A549 (cell line): Measurements from ENCODE around the gene LUZP2. TPM values are rescaled to one million over a fixed set of nuclear protein-coding genes. Genes with fewer than 3 reads are reported as not detected.

Source experiments
- ATAC-seq, 2 experiments: fragments of 200-7000 bp in 1 of 2; fragments of >200 bp in 1 of 2; cut with Nextera tagmentation in 1 of 2; cut with Tn5 transposase in 1 of 2; 3 replicates each; pipeline versions ENCODE4 v1.8.0 to v1.9.1; 2018 to 2020; ENCODE audit warnings: mild to moderate bottlenecking in 1 of 2, moderate library complexity in 1 of 2
- CTCF ChIA-PET: fragments of 300-600 bp; sonication (Branson Sonifier 250); formaldehyde crosslinking; extraction: SDS; loops from one replicate; lab custom pipeline; 2021; ENCODE audit warnings: antibody characterized with exemption, inconsistent platforms; lab: Yijun Ruan, JAX
- POLR2A ChIA-PET: fragments of 350-600 bp; formaldehyde crosslinking; extraction: SDS; loops from one replicate; lab custom pipeline; 2021; ENCODE audit warnings: antibody characterized with exemption, inconsistent platforms; lab: Yijun Ruan, JAX
- DNase-seq, 2 experiments: peaks; one replicate each; pipeline versions ENCODE4 v3.0.0 to v3.0.0-alpha.2; 2011 to 2016; ENCODE audit warnings: low read depth in 1 of 2, low spot score in 1 of 2
- FAIRE-seq: peaks from 2 replicates; lab custom pipeline; 2011; peaks lifted over from hg19 to GRCh38; lab: Jason Lieb, UNC
- H3K27ac ChIP-seq, 2 experiments: fragments of >200 bp; sonication (Bioruptor Twin); formaldehyde crosslinking; 3 replicates each; pipeline ENCODE4 v1.5.1; 2016 to 2017
- H3K4me1 ChIP-seq: fragments of >200 bp; sonication (Bioruptor Twin); formaldehyde crosslinking; 3 replicates; pipeline ENCODE4 v1.6.1; 2016
- H3K4me2 ChIP-seq: fragments of >200 bp; sonication (Bioruptor Twin); formaldehyde crosslinking; 3 replicates; pipeline ENCODE4 v1.6.1; 2016
- H3K4me3 ChIP-seq: fragments of >200 bp; sonication (Bioruptor Twin); formaldehyde crosslinking; 3 replicates; pipeline ENCODE4 v1.5.1; 2016
- H3K9me3 ChIP-seq: fragments of >200 bp; sonication (Bioruptor Twin); formaldehyde crosslinking; 3 replicates; pipeline ENCODE4 v1.6.1; 2016
- BCL3 ChIP-seq: fragments of >200 bp; sonication (Bioruptor Twin); formaldehyde crosslinking; IDR thresholded peaks from 3 replicates; pipeline ENCODE4 v1.6.1; 2016
- CBX2 ChIP-seq: fragments of 200-600 bp; sonication (generic); IDR thresholded peaks from 2 replicates; pipeline ENCODE4 v1.6.1; 2016; ENCODE audit warnings: low read depth, mild to moderate bottlenecking, borderline replicate concordance
- CBX8 ChIP-seq: fragments of 200-600 bp; sonication (generic); IDR thresholded peaks from 2 replicates; pipeline ENCODE4 v1.6.1; 2016
- CHD4 ChIP-seq: fragments of 200-600 bp; sonication (generic); IDR thresholded peaks from 2 replicates; pipeline ENCODE4 v1.6.1; 2016; ENCODE audit warnings: antibody characterized with exemption, mild to moderate bottlenecking, borderline replicate concordance
- E2F6 ChIP-seq: IDR thresholded peaks from 2 replicates; pipeline ENCODE4 v1.6.1; 2012; ENCODE audit warnings: low read depth, borderline replicate concordance
- EHF ChIP-seq: fragments of 250-450 bp; sonication (Bioruptor Pico); IDR thresholded peaks from 2 replicates; pipeline ENCODE4 v1.5.0; 2020; ENCODE audit warnings: mild to moderate bottlenecking
- FOSB ChIP-seq: fragments of 250-450 bp; sonication (Bioruptor Pico); IDR thresholded peaks from 2 replicates; pipeline ENCODE4 v1.5.0; 2020; ENCODE audit warnings: mild to moderate bottlenecking, moderate library complexity
- GATA3 ChIP-seq: IDR thresholded peaks from 2 replicates; pipeline ENCODE4 v1.6.1; 2012; ENCODE audit warnings: borderline replicate concordance
- HDAC2 ChIP-seq: fragments of 200-600 bp; sonication (generic); IDR thresholded peaks from 2 replicates; pipeline ENCODE4 v1.6.1; 2016
- HEYL ChIP-seq: fragments of 250-450 bp; sonication (Bioruptor Pico); IDR thresholded peaks from 2 replicates; pipeline ENCODE4 v1.8.0; 2021; ENCODE audit warnings: mild to moderate bottlenecking, moderate library complexity
- HOXA7 ChIP-seq: fragments of 250-450 bp; sonication (Bioruptor Pico); IDR thresholded peaks from 2 replicates; pipeline ENCODE4 v1.5.0; 2020; ENCODE audit warnings: mild to moderate bottlenecking, moderate library complexity
- KDM1A ChIP-seq: fragments of 200-600 bp; sonication (generic); IDR thresholded peaks from 2 replicates; pipeline ENCODE4 v1.6.1; 2016; ENCODE audit warnings: low read depth, mild to moderate bottlenecking
- KDM5A ChIP-seq: fragments of 200-600 bp; sonication (generic); IDR thresholded peaks from 2 replicates; pipeline ENCODE4 v1.6.1; 2016; ENCODE audit warnings: antibody characterized with exemption, mild to moderate bottlenecking
- MAFK ChIP-seq: fragments of 450-650 bp; IDR thresholded peaks from 2 replicates; pipeline ENCODE4 v1.6.1; 2014; ENCODE audit not compliant: partially characterized antibody
- NPAS2 ChIP-seq: fragments of 250-450 bp; sonication (Bioruptor Pico); IDR thresholded peaks from 2 replicates; pipeline ENCODE4 v1.8.0; 2022; ENCODE audit warnings: mild to moderate bottlenecking, moderate library complexity, borderline replicate concordance
- POLR2AphosphoS2 ChIP-seq: conservative IDR thresholded peaks from 2 replicates; pipeline ENCODE4 v1.6.1; 2012; ENCODE audit warnings: low read length, improper control_type of control experiment, inconsistent platforms
- REST ChIP-seq: fragments of 200-600 bp; sonication (generic); IDR thresholded peaks from 2 replicates; pipeline ENCODE4 v1.6.1; 2016; ENCODE audit warnings: antibody characterized with exemption, mild to moderate bottlenecking, moderate library complexity
- RFX5 ChIP-seq: fragments of 450-650 bp; IDR thresholded peaks from 2 replicates; pipeline ENCODE4 v1.7.1; 2014; ENCODE audit warnings: antibody characterized with exemption, mild to moderate bottlenecking, moderate library complexity
- ZC3H11A ChIP-seq: fragments of 450-650 bp; IDR thresholded peaks from 2 replicates; pipeline ENCODE4 v1.6.1; 2014; ENCODE audit warnings: antibody characterized with exemption, mild to moderate bottlenecking
- WGBS: methylation state at CpG from one replicate; pipeline ENCODE4 v1.1.6; 2017; ENCODE audit errors: missing lambda C conversion rate; 5-methylcytosine and 5-hydroxymethylcytosine counted together
- polyA plus RNA-seq, 4 experiments: library from polyadenylated mRNA; depleted of rRNA in 3 of 4; stranded (reverse); fragments of >200 nt; fragmentation: RNase III in 1 of 4; extraction: RNeasy Plus Mini Kit Qiagen cat#74134 plus additional on column Dnase treatment in 1 of 4; gene quantifications; 2 replicates in 3 of 4; 3 replicates in 1 of 4; pipeline ENCODE4 v1.2.3, GENCODE V29; 2011 to 2017
- TF ChIP-seq, protein P1 (sequence below): fragments of >200 bp; sonication (Bioruptor Twin); formaldehyde crosslinking; IDR thresholded peaks from 2 replicates; pipeline ENCODE4 v1.6.1; 2016
- TF ChIP-seq, protein P2 (sequence below): fragments of >200 bp; sonication (Bioruptor Twin); formaldehyde crosslinking; IDR thresholded peaks from 3 replicates; pipeline ENCODE4 v1.5.1; 2016

LUZP2 gene
- polyA plus RNA-seq, 2 of the 4 experiments (the other 2 are of a cell fraction) = not detected

DNA sequence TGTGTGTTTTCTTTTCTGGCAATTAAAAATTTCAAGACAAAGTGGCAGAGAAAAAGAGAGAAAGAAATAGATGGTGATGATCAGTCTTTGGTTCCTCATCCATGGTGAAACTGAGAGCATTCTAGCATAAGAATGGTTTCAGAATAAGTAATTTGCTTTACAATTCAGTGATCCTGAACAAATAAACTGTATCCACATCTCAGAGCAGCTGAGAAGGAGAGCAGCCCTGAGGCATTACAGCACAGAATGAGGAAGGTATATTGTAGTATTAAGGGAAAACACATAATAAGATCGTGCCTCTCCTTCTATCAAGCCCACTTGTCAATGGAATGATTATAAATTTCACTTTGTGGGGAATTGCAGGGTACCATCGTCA lies 17.4 kb downstream of the LUZP2 start:
- Histone ChIP-seq H3K4me2 (no peak overlapping the region), H3K4me1 (no peaks in the 10 kb centered on the region), H3K27ac (no peak overlapping the region), H3K4me3 (no peak overlapping the region), H3K9me3 (no peaks in the 10 kb centered on the region)
- TF ChIP-seq POLR2AphosphoS2 = no peak
- no peak for TF ChIP-seq BCL3
- TF ChIP-seq HDAC2 = no peak
- no peak for TF ChIP-seq REST
- no peak for TF ChIP-seq RFX5
- TF ChIP-seq CBX2 = no peak
- TF ChIP-seq E2F6 = no peak
- TF ChIP-seq GATA3 = no peak
- TF ChIP-seq, protein P1, sequence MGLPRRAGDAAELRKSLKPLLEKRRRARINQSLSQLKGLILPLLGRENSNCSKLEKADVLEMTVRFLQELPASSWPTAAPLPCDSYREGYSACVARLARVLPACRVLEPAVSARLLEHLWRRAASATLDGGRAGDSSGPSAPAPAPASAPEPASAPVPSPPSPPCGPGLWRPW = no peak
- no peak for TF ChIP-seq FOSB (CRISPR knock-in tag)
- no peak for TF ChIP-seq KDM5A
- FAIRE-seq (no peak), ATAC-seq (no peak), DNase-seq (no peak)
- ChIA-PET POLR2A (no interaction called here), CTCF (no interaction called here)
- 5% methylated on average over 2 of the region's 2 CpGs for WGBS

DNA sequence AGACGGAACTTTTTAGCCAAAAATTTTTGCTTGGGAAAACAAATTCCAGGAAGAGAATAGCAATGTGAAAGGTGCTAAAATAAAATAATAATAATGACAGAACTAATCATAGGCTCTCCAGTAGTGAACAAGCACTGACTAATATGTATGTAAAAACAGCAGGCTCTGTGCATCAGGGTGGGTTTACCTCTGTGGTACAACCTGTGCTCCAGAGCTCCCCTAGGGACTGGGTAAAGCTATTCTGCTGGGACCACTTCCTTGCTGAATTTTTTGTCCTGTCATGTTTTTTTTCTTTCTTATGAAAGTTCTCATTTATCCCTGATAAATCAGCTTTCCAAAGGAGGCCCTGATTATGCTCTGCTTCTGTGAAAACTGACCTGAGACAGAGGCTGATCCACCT lies 18.8 kb downstream of the LUZP2 start:
- ATAC-seq (no peak), FAIRE-seq (no peak), DNase-seq (no peak)
- H3K4me1 ChIP-seq = no peaks in the 10 kb centered on the region
- no peak overlapping the region for H3K27ac ChIP-seq
- H3K9me3 ChIP-seq = no peaks in the 10 kb centered on the region
- TF ChIP-seq HOXA7 (no peak), NPAS2 (no peak), CHD4 (no peak), HDAC2 (no peak), HEYL (CRISPR knock-in tag) (no peak), KDM1A (no peak), ZC3H11A (no peak), MAFK (no peak), EHF (CRISPR knock-in tag) (no peak), GATA3 (no peak), CBX8 (no peak)
- TF ChIP-seq, protein P2, sequence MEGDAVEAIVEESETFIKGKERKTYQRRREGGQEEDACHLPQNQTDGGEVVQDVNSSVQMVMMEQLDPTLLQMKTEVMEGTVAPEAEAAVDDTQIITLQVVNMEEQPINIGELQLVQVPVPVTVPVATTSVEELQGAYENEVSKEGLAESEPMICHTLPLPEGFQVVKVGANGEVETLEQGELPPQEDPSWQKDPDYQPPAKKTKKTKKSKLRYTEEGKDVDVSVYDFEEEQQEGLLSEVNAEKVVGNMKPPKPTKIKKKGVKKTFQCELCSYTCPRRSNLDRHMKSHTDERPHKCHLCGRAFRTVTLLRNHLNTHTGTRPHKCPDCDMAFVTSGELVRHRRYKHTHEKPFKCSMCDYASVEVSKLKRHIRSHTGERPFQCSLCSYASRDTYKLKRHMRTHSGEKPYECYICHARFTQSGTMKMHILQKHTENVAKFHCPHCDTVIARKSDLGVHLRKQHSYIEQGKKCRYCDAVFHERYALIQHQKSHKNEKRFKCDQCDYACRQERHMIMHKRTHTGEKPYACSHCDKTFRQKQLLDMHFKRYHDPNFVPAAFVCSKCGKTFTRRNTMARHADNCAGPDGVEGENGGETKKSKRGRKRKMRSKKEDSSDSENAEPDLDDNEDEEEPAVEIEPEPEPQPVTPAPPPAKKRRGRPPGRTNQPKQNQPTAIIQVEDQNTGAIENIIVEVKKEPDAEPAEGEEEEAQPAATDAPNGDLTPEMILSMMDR = no peak
- ChIA-PET CTCF (no interaction called here), POLR2A (no interaction called here)
- H3K4me2 ChIP-seq = no peak overlapping the region
- no peak overlapping the region for H3K4me3 ChIP-seq
- WGBS = 59% methylated on average over 1 of the region's 1 CpG
